Astrocyte (in vitro differentiated cells and primary cell): ENCODE measurements around the gene MS4A10.

ENCODE experiments used
- EZH2 ChIP-seq: IDR thresholded peaks from 2 replicates; pipeline ENCODE4 v1.6.1; 2012; ENCODE audit warnings: mild to moderate bottlenecking, low read length, inconsistent platforms; ENCODE audit not compliant: insufficient read depth
- TF ChIP-seq, protein P1 (sequence below): IDR thresholded peaks from 2 replicates; pipeline ENCODE4 v1.5.1; 2011; ENCODE audit warnings: low read depth, mild to moderate bottlenecking, inconsistent platforms, low read length, moderate library complexity; ENCODE audit not compliant: insufficient read depth

DNA sequence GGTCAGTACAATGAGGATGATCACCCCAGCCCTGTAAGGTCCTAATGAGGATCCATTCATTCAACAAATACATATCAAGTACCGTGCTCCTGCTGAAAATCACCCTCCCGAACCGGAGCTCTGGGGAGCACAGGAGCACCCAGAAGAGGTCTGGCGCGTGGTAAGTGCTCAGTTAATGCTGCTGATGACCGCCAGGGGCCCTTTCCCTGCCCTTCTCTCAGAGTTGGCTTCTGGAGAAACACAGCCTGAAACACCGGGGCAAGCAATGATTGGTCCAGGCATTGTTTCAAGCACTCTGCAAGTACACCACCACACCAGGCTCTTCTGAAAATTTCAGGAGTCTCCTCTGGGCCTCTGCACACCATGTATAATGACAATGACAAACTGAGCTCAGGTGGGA is 53.0 kb downstream of the MS4A10 start:
- TF ChIP-seq, protein P1, sequence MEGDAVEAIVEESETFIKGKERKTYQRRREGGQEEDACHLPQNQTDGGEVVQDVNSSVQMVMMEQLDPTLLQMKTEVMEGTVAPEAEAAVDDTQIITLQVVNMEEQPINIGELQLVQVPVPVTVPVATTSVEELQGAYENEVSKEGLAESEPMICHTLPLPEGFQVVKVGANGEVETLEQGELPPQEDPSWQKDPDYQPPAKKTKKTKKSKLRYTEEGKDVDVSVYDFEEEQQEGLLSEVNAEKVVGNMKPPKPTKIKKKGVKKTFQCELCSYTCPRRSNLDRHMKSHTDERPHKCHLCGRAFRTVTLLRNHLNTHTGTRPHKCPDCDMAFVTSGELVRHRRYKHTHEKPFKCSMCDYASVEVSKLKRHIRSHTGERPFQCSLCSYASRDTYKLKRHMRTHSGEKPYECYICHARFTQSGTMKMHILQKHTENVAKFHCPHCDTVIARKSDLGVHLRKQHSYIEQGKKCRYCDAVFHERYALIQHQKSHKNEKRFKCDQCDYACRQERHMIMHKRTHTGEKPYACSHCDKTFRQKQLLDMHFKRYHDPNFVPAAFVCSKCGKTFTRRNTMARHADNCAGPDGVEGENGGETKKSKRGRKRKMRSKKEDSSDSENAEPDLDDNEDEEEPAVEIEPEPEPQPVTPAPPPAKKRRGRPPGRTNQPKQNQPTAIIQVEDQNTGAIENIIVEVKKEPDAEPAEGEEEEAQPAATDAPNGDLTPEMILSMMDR = no peak
- no peak for TF ChIP-seq EZH2
